GM18873 (cell line): ENCODE data around the gene AMN.

ENCODE experiments used
- ATAC-seq: cut with Tn5 transposase; IDR thresholded peaks from one replicate; pipeline ENCODE4 v1.9.1; 2021; ENCODE audit warnings: mild to moderate bottlenecking, moderate library complexity, moderate number of reproducible peaks; ENCODE audit not compliant: unreplicated experiment, low FRiP score

Gene AMN

GRCh38 chr14:102911541-102911951 lies 10.9 kb upstream of the AMN start:
- no peak for ATAC-seq

- no peak for ATAC-seq
These were observed 10.3 kb upstream of the AMN start for GRCh38 chr14:102911991-102912761.

- no peak for ATAC-seq
These were observed 8.9 kb upstream of the AMN start for GRCh38 chr14:102913341-102914211.

GRCh38 chr14:102914474-102915291 lies 7.8 kb upstream of the AMN start:
- ATAC-seq: no peak

GRCh38 chr14:102915292-102916110 lies 7.0 kb upstream of the AMN start:
- ATAC-seq: no peak

- ATAC-seq: no peak
These were observed 6.0 kb upstream of the AMN start for GRCh38 chr14:102916347-102917055.

- ATAC-seq: no peak
These were observed 5.4 kb upstream of the AMN start for GRCh38 chr14:102917056-102917385.

GRCh38 chr14:102917469-102918211 lies 4.8 kb upstream of the AMN start:
- ATAC-seq: no peak

GRCh38 chr14:102918438-102918837 lies 4.0 kb upstream of the AMN start:
- no peak for ATAC-seq

- ATAC-seq: no peak
These were observed 2.0 kb upstream of the AMN start for GRCh38 chr14:102920273-102920997.

GRCh38 chr14:102920998-102921304 lies 1.5 kb upstream of the AMN start:
- no peak for ATAC-seq

- no peak for ATAC-seq
These were observed 900 bp downstream of the AMN start for GRCh38 chr14:102923201-102923924.

- no peak for ATAC-seq
These were observed 1.5 kb downstream of the AMN start for GRCh38 chr14:102923925-102924486.

- no peak for ATAC-seq
These were observed 2.4 kb downstream of the AMN start for GRCh38 chr14:102924632-102925588.

- ATAC-seq: no peak
These were observed 3.2 kb downstream of the AMN start for GRCh38 chr14:102925646-102926045.

- no peak for ATAC-seq
These were observed 3.6 kb downstream of the AMN start for GRCh38 chr14:102926104-102926503.
